Esophagus muscularis mucosa (tissue), 3 donors: ENCODE measurements around the gene CCDC170.

ENCODE experiments used
- POLR2AphosphoS5 ChIP-seq, 2 donors: sonication (generic); formaldehyde crosslinking; IDR thresholded peaks; one replicate each; pipeline ENCODE4 v1.6.1; 2017; ENCODE audit warnings: antibody characterized with exemption in 2 of 2
- TF ChIP-seq, protein P1 (sequence below), 3 experiments: fragments of 200-600 bp in 2 of 3; fragments of 450-650 bp in 1 of 3; sonication (generic) in 2 of 3; IDR thresholded peaks; one replicate each; pipeline ENCODE4 v1.5.1; 2017 to 2019; ENCODE audit warnings: antibody characterized with exemption in 3 of 3, mild to moderate bottlenecking in 2 of 3, moderate library complexity in 1 of 3

DNA sequence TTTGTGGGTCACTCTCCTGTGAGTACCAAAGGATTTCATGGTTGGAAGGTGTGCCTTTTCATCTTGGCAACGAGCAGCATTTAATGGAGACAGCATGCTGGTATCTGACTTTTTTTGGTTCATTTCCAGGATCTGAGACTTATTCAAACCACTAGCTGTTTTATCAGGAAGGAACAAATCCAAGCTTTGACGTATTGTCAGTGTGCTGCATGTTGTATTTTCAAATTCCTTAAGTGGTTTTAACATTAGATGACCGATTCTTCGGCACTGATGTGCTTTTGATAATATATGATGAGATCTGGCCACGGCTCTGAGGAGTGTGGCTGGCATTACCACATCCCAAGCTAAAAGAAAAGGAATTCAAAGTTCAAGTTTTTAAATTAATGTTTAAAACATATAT, 48.3 kb upstream of the CCDC170 start:
- TF ChIP-seq, protein P1, sequence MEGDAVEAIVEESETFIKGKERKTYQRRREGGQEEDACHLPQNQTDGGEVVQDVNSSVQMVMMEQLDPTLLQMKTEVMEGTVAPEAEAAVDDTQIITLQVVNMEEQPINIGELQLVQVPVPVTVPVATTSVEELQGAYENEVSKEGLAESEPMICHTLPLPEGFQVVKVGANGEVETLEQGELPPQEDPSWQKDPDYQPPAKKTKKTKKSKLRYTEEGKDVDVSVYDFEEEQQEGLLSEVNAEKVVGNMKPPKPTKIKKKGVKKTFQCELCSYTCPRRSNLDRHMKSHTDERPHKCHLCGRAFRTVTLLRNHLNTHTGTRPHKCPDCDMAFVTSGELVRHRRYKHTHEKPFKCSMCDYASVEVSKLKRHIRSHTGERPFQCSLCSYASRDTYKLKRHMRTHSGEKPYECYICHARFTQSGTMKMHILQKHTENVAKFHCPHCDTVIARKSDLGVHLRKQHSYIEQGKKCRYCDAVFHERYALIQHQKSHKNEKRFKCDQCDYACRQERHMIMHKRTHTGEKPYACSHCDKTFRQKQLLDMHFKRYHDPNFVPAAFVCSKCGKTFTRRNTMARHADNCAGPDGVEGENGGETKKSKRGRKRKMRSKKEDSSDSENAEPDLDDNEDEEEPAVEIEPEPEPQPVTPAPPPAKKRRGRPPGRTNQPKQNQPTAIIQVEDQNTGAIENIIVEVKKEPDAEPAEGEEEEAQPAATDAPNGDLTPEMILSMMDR (IDR thresholded peaks at IDR 0.05) = no peak
- TF ChIP-seq POLR2AphosphoS5 (IDR thresholded peaks at IDR 0.05) = no peak
